Suprapubic skin (tissue), 4 donors: ENCODE measurements around the gene HNRNPLL. TPM values are rescaled to one million over a fixed set of nuclear protein-coding genes. Genes with fewer than 3 reads are reported as not detected.

Experiments used
- DNase-seq, 2 donors: peaks; one replicate each; pipeline ENCODE4 v3.0.0-alpha.2; 2019; ENCODE audit warnings: low spot score in 2 of 2
- H3K27ac ChIP-seq: fragments of 200-600 bp; sonication (generic); one replicate; pipeline ENCODE4 v1.5.1; 2019
- H3K27me3 ChIP-seq: fragments of 200-600 bp; sonication (generic); one replicate; pipeline ENCODE4 v1.5.1; 2019
- H3K36me3 ChIP-seq: fragments of 200-600 bp; sonication (generic); one replicate; pipeline ENCODE4 v1.5.1; 2019
- H3K4me1 ChIP-seq: fragments of 200-600 bp; sonication (generic); one replicate; pipeline ENCODE4 v1.5.1; 2019
- H3K4me3 ChIP-seq: fragments of 200-600 bp; sonication (generic); one replicate; pipeline ENCODE4 v1.5.1; 2019; ENCODE audit warnings: mild to moderate bottlenecking
- H3K9me3 ChIP-seq: fragments of 200-600 bp; sonication (generic); one replicate; pipeline ENCODE4 v1.5.1; 2019
- EP300 ChIP-seq: sonication (generic); formaldehyde crosslinking; IDR thresholded peaks from one replicate; pipeline ENCODE4 v1.6.1; 2017; ENCODE audit warnings: antibody characterized with exemption
- POLR2A ChIP-seq, 2 donors: fragments of 450-650 bp; IDR thresholded peaks; one replicate each; pipeline ENCODE4 v1.6.1; 2017; ENCODE audit warnings: antibody characterized with exemption in 2 of 2, mild to moderate bottlenecking in 2 of 2, moderate library complexity in 2 of 2
- POLR2AphosphoS5 ChIP-seq, 3 donors: sonication (generic); formaldehyde crosslinking; IDR thresholded peaks; one replicate each; pipeline ENCODE4 v1.6.1; 2017; ENCODE audit warnings: antibody characterized with exemption in 3 of 3
- WGBS: methylation state at CpG from one replicate; pipeline ENCODE4 v1.1.5; 2018; 5-methylcytosine and 5-hydroxymethylcytosine counted together
- total RNA-seq, 4 donors: library from RNA; depleted of rRNA; stranded (reverse); fragments of >200 nt; gene quantifications; one replicate each; pipeline ENCODE4 v1.1.0, GENCODE V29; 2016
- TF ChIP-seq, protein P1 (sequence below), 2 donors: fragments of 200-600 bp in 1 of 2; fragments of 450-650 bp in 1 of 2; sonication (generic) in 1 of 2; IDR thresholded peaks; one replicate each; pipeline ENCODE4 v1.5.1; 2016 to 2019; ENCODE audit warnings: antibody characterized with exemption in 2 of 2, mild to moderate bottlenecking in 1 of 2, moderate library complexity in 1 of 2

The HNRNPLL gene
- total RNA-seq, 4 donors from 2014 or later = 13.1 to 54.6 (median 23.4) TPM

- Histone ChIP-seq H3K9me3 (no peaks in the 10 kb centered on the region), H3K4me1 (peaks cover 6% of the 10 kb centered on the region), H3K4me3 (no peak overlapping the region), H3K27ac (no peak overlapping the region), H3K27me3 (peaks cover 2% of the 10 kb centered on the region), H3K36me3 (no peaks in the 10 kb centered on the region)
- DNase-seq = no peak
- WGBS = 90% methylated on average over 10 of the region's 10 CpGs
- TF ChIP-seq POLR2A (IDR thresholded peaks at IDR 0.05) (no peak), POLR2AphosphoS5 (IDR thresholded peaks at IDR 0.05) (no peak), EP300 (no peak)
- TF ChIP-seq, protein P1, sequence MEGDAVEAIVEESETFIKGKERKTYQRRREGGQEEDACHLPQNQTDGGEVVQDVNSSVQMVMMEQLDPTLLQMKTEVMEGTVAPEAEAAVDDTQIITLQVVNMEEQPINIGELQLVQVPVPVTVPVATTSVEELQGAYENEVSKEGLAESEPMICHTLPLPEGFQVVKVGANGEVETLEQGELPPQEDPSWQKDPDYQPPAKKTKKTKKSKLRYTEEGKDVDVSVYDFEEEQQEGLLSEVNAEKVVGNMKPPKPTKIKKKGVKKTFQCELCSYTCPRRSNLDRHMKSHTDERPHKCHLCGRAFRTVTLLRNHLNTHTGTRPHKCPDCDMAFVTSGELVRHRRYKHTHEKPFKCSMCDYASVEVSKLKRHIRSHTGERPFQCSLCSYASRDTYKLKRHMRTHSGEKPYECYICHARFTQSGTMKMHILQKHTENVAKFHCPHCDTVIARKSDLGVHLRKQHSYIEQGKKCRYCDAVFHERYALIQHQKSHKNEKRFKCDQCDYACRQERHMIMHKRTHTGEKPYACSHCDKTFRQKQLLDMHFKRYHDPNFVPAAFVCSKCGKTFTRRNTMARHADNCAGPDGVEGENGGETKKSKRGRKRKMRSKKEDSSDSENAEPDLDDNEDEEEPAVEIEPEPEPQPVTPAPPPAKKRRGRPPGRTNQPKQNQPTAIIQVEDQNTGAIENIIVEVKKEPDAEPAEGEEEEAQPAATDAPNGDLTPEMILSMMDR (IDR thresholded peaks at IDR 0.05) = no peak
These were observed 68.8 kb downstream of the HNRNPLL start for GRCh38 chr2:38533757-38534545.

DNA sequence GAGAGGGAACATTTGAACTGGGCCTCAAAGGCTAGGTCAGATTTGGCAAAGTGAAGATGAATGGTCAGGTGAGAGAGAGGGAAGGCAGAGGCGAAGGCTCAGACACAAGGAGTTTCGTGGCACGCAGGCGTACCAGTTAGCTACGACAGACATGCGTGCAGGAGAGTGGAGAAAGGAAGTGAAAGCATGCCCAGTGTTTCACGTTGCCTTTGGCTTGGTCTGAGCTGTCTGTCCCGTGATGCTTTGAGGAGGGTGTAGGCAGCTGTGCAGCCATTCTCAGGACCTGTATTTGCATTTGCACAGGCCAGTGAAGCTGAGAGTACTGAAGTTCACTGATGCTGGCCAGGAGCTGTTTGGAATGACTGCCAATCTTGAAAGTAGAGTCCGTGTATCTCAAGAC is 69.5 kb downstream of the HNRNPLL start:
- Histone ChIP-seq H3K36me3 (no peaks in the 10 kb centered on the region), H3K4me1 (peaks cover 11% of the 10 kb centered on the region), H3K9me3 (no peaks in the 10 kb centered on the region), H3K27me3 (no peaks in the 10 kb centered on the region), H3K4me3 (no peak overlapping the region), H3K27ac (no peak overlapping the region)
- 79% methylated on average over 9 of the region's 9 CpGs for WGBS
- TF ChIP-seq POLR2AphosphoS5 (IDR thresholded peaks at IDR 0.05) (no peak), POLR2A (IDR thresholded peaks at IDR 0.05) (no peak), EP300 (no peak)
- TF ChIP-seq, protein P1 (IDR thresholded peaks at IDR 0.05) = no peak
- DNase-seq = no peak

- DNase-seq = no peak
- H3K4me3 ChIP-seq = no peak overlapping the region
- no peaks in the 10 kb centered on the region for H3K27me3 ChIP-seq
- H3K36me3 ChIP-seq = no peaks in the 10 kb centered on the region
- H3K4me1 ChIP-seq = peaks cover 14% of the 10 kb centered on the region
- TF ChIP-seq, protein P1 (IDR thresholded peaks at IDR 0.05) = no peak
- TF ChIP-seq POLR2AphosphoS5 (IDR thresholded peaks at IDR 0.05) (no peak), POLR2A (IDR thresholded peaks at IDR 0.05) (no peak), EP300 (no peak)
- 88% methylated on average over 2 of the region's 2 CpGs for WGBS
- H3K9me3 ChIP-seq = no peaks in the 10 kb centered on the region
- H3K27ac ChIP-seq = no peak overlapping the region
These were observed 70.4 kb downstream of the HNRNPLL start for GRCh38 chr2:38532366-38532765.

DNA sequence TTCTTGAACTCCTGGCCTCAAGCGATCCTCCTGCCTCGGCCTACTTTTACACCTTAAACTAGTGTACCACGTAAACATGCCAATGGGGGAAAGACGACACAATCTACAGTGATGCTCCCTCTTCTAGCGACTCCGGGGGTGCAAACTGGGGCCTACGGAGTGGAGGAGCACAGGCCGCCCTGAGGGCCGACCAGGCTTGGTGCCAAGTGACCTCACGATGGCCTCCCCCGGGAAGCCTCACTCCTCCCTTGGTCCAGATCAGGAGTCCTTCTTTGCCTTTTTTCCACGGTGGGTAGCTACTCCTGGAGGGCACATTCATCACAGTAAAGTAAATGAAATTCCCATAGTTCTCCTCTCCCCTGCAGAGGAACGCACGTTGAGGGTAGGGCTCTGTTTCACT is 73.5 kb downstream of the HNRNPLL start:
- 91% methylated on average over 13 of the region's 14 CpGs for WGBS
- no peaks in the 10 kb centered on the region for H3K36me3 ChIP-seq
- H3K4me1 ChIP-seq = peaks cover 7% of the 10 kb centered on the region
- TF ChIP-seq POLR2A (IDR thresholded peaks at IDR 0.05) (no peak), EP300 (no peak), POLR2AphosphoS5 (IDR thresholded peaks at IDR 0.05) (no peak)
- TF ChIP-seq, protein P1 (IDR thresholded peaks at IDR 0.05) = no peak
- no peaks in the 10 kb centered on the region for H3K9me3 ChIP-seq
- DNase-seq = no peak
- H3K4me3 ChIP-seq = no peak overlapping the region
- H3K27ac ChIP-seq = no peak overlapping the region
- no peaks in the 10 kb centered on the region for H3K27me3 ChIP-seq

- Histone ChIP-seq H3K27ac (no peak overlapping the region), H3K27me3 (no peaks in the 10 kb centered on the region), H3K9me3 (no peaks in the 10 kb centered on the region), H3K36me3 (no peaks in the 10 kb centered on the region), H3K4me1 (peaks cover 7% of the 10 kb centered on the region), H3K4me3 (peak overlapping the region; percentile 52)
- WGBS = 48% methylated on average over 5 of the region's 5 CpGs
- TF ChIP-seq POLR2A (IDR thresholded peaks at IDR 0.05) = no peak
- TF ChIP-seq, protein P1 (IDR thresholded peaks at IDR 0.05) = no peak
- DNase-seq = no peak
These were observed 74.2 kb downstream of the HNRNPLL start for GRCh38 chr2:38528534-38528933.
